GM23248 (cell line): ENCODE data around the gene BCAR1. TPM values are rescaled to one million over a fixed set of nuclear protein-coding genes. Genes with fewer than 3 reads are reported as not detected.

ENCODE experiments used
- DNase-seq: peaks from one replicate; pipeline ENCODE4 v3.0.0-alpha.2; 2015
- H2AFZ ChIP-seq: fragments of 200-600 bp; sonication (generic); 2 replicates; pipeline ENCODE4 v1.6.1; 2016; ENCODE audit warnings: antibody characterized with exemption
- H3F3A ChIP-seq: fragments of 200-600 bp; sonication (generic); 2 replicates; pipeline ENCODE4 v1.6.1; 2016; ENCODE audit warnings: mild to moderate bottlenecking, antibody characterized with exemption, mixed run types; ENCODE audit not compliant: insufficient read depth
- H3K27ac ChIP-seq: fragments of 200-600 bp; sonication (generic); 2 replicates; pipeline ENCODE4 v1.5.1; 2016; ENCODE audit warnings: mild to moderate bottlenecking
- H3K27me3 ChIP-seq: fragments of 200-600 bp; sonication (generic); replicated peaks from 2 replicates; pipeline ENCODE4 v1.6.1; 2016; ENCODE audit warnings: mild to moderate bottlenecking; ENCODE audit not compliant: insufficient read depth
- H3K36me3 ChIP-seq: fragments of 200-600 bp; sonication (generic); 2 replicates; pipeline ENCODE4 v1.6.1; 2016; ENCODE audit warnings: low read depth, mild to moderate bottlenecking
- H3K4me1 ChIP-seq: fragments of 200-600 bp; sonication (generic); 2 replicates; pipeline ENCODE4 v1.6.1; 2016; ENCODE audit warnings: mild to moderate bottlenecking; ENCODE audit not compliant: insufficient read depth
- H3K4me2 ChIP-seq: fragments of 200-600 bp; sonication (generic); one replicate; pipeline ENCODE4 v1.6.1; 2016; ENCODE audit warnings: mild to moderate bottlenecking; ENCODE audit not compliant: unreplicated experiment
- H3K4me3 ChIP-seq: fragments of 200-600 bp; sonication (generic); 2 replicates; pipeline ENCODE4 v1.5.1; 2016; ENCODE audit warnings: mild to moderate bottlenecking
- H3K79me2 ChIP-seq: fragments of 200-600 bp; sonication (generic); 2 replicates; pipeline ENCODE4 v1.6.1; 2016; ENCODE audit warnings: mild to moderate bottlenecking; ENCODE audit not compliant: insufficient read depth
- H3K9ac ChIP-seq: fragments of 200-600 bp; sonication (generic); 2 replicates; pipeline ENCODE4 v1.6.1; 2016; ENCODE audit warnings: mild to moderate bottlenecking
- H3K9me2 ChIP-seq: fragments of 200-600 bp; sonication (generic); 2 replicates; pipeline ENCODE4 v1.6.1; 2016; ENCODE audit warnings: mixed run types, mild to moderate bottlenecking, moderate library complexity; ENCODE audit not compliant: insufficient read depth
- H3K9me3 ChIP-seq: fragments of 200-600 bp; sonication (generic); one replicate; pipeline ENCODE4 v1.6.1; 2017; ENCODE audit warnings: low read depth
- H4K20me1 ChIP-seq: fragments of 200-600 bp; sonication (generic); 2 replicates; pipeline ENCODE4 v1.6.0; 2016; ENCODE audit not compliant: insufficient read depth
- EZH2 ChIP-seq: fragments of 200-600 bp; sonication (generic); IDR thresholded peaks from 2 replicates; pipeline ENCODE4 v1.6.1; 2018; ENCODE audit warnings: antibody characterized with exemption, mild to moderate bottlenecking; ENCODE audit not compliant: insufficient read depth, poor library complexity, severe bottlenecking
- EZH2phosphoT487 ChIP-seq: fragments of 200-600 bp; sonication (generic); IDR thresholded peaks from 2 replicates; pipeline ENCODE4 v1.6.1; 2018; ENCODE audit warnings: antibody characterized with exemption, moderate library complexity, mild to moderate bottlenecking, low read depth; ENCODE audit not compliant: insufficient read depth
- WGBS, 2 experiments: methylation state at CpG; one replicate each; pipeline ENCODE4 v1.1.6; 2015 to 2017; ENCODE audit warnings: low lambda C conversion rate in 2 of 2, low coverage in 1 of 2; ENCODE audit errors: missing lambda C conversion rate in 2 of 2; 5-methylcytosine and 5-hydroxymethylcytosine counted together
- in situ Hi-C: fragments of 300-500 bp; cut with MboI; formaldehyde crosslinking; loops from 2 replicates; pipeline ENCODE4 v1.15.0; 2020
- polyA plus RNA-seq: library from polyadenylated mRNA; unstranded; fragments of >200 nt; fragmentation: Nextera tagmentation; extraction: Ambion mirVana; gene quantifications from 2 replicates; pipeline ENCODE4 v1.2.1, GENCODE V29; 2016
- small RNA-seq: library from RNA; depleted of rRNA; stranded (forward); fragments of <200 nt; gene quantifications from one replicate; pipeline ENCODE3, GENCODE V24; 2014; ENCODE audit warnings: low read depth, low replicate concordance
- total RNA-seq: library from RNA; depleted of rRNA; stranded (reverse); fragments of >200 nt; shearing (Covaris generic); gene quantifications from 2 replicates; pipeline ENCODE4 v1.2.3, GENCODE V29; 2014; rRNA removed

Gene BCAR1
- total and polyA plus RNA-seq, 2 experiments from 2014 or later, result 52.9 to 87.0 TPM

GRCh38 chr16:75188832-75189477 is 62.5 kb downstream of the BCAR1 start:
- in situ Hi-C loops, result no loop called here
- no peak overlapping the region for H3K9ac ChIP-seq
- no peak overlapping the region for H3K27ac ChIP-seq
- H2AFZ ChIP-seq, result no peak overlapping the region
- H4K20me1 ChIP-seq, result no peaks in the 10 kb centered on the region
- TF ChIP-seq EZH2 (no peak), EZH2phosphoT487 (no peak)
- H3K4me1 ChIP-seq, result no peaks in the 10 kb centered on the region
- no peaks in the 10 kb centered on the region for H3K9me3 ChIP-seq
- no peak for DNase-seq
- H3K9me2 ChIP-seq, result no peaks in the 10 kb centered on the region
- no peaks in the 10 kb centered on the region for H3F3A ChIP-seq
- no peak overlapping the region for H3K4me2 ChIP-seq
- H3K36me3 ChIP-seq, result no peaks in the 10 kb centered on the region
- no peaks in the 10 kb centered on the region for H3K27me3 ChIP-seq
- no peaks in the 10 kb centered on the region for H3K79me2 ChIP-seq
- H3K4me3 ChIP-seq, result no peak overlapping the region
- 69 to 72% methylated on average over 14 of the region's 14 CpGs for WGBS, 2 experiments

GRCh38 chr16:75181630-75182029 is 69.8 kb downstream of the BCAR1 start:
- no peak overlapping the region for H3K4me3 ChIP-seq
- H2AFZ ChIP-seq, result no peak overlapping the region
- no peaks in the 10 kb centered on the region for H3K36me3 ChIP-seq
- DNase-seq, result no peak
- H3K27ac ChIP-seq, result no peak overlapping the region
- no peak overlapping the region for H3K9ac ChIP-seq
- no peaks in the 10 kb centered on the region for H3F3A ChIP-seq
- H3K9me3 ChIP-seq, result no peaks in the 10 kb centered on the region
- H3K79me2 ChIP-seq, result no peaks in the 10 kb centered on the region
- H3K4me2 ChIP-seq, result no peak overlapping the region
- no peaks in the 10 kb centered on the region for H3K4me1 ChIP-seq
- WGBS, 2 experiments, result 8 to 10% methylated on average over 3 of the region's 3 CpGs
- no peak for TF ChIP-seq EZH2
- TF ChIP-seq EZH2phosphoT487, result no peak
- no peaks in the 10 kb centered on the region for H3K27me3 ChIP-seq
- H4K20me1 ChIP-seq, result no peaks in the 10 kb centered on the region
- H3K9me2 ChIP-seq, result no peaks in the 10 kb centered on the region
- in situ Hi-C loops, result no loop called here

GRCh38 chr16:75179208-75179607 is 72.2 kb downstream of the BCAR1 start:
- WGBS, 2 experiments, result 82 to 85% methylated on average over 6 of the region's 6 CpGs
- no peak overlapping the region for H3K9ac ChIP-seq
- no peak overlapping the region for H3K4me2 ChIP-seq
- no peaks in the 10 kb centered on the region for H3K79me2 ChIP-seq
- no peak overlapping the region for H3K4me3 ChIP-seq
- H3K9me2 ChIP-seq, result no peaks in the 10 kb centered on the region
- no peaks in the 10 kb centered on the region for H4K20me1 ChIP-seq
- DNase-seq, result no peak
- no peaks in the 10 kb centered on the region for H3K36me3 ChIP-seq
- H3K27ac ChIP-seq, result no peak overlapping the region
- in situ Hi-C loops, result no loop called here
- TF ChIP-seq EZH2phosphoT487 (no peak), EZH2 (no peak)
- no peaks in the 10 kb centered on the region for H3K9me3 ChIP-seq
- no peaks in the 10 kb centered on the region for H3K27me3 ChIP-seq
- no peaks in the 10 kb centered on the region for H3K4me1 ChIP-seq
- no peaks in the 10 kb centered on the region for H3F3A ChIP-seq
- no peak overlapping the region for H2AFZ ChIP-seq

Small RNA genes within 50 kb of the gene (small RNA-seq; reads per million reads assigned to genes)
- gene RNU6-758P, result not detected

Other genes with a start within 250 kb of the BCAR1 start
- 0.38 and 0.65 TPM in 2 replicates for gene LDHD, start 134.8 kb downstream of the BCAR1 start, total RNA-seq
- 0.81 and 1.1 TPM in 2 replicates for gene LDHD, start 134.8 kb downstream of the BCAR1 start, polyA plus RNA-seq
- gene ZFP1, start 103.1 kb downstream of the BCAR1 start, total RNA-seq, result 4.4 and 7.8 TPM in 2 replicates
- 5.2 and 6.8 TPM in 2 replicates for gene ZFP1, start 103.1 kb downstream of the BCAR1 start, polyA plus RNA-seq
- gene CTRB2, start 44.5 kb downstream of the BCAR1 start, total RNA-seq, result not detected in 2 replicates
- gene CTRB2, start 44.5 kb downstream of the BCAR1 start, polyA plus RNA-seq, result not detected in 2 replicates
- not detected in 2 replicates for gene CTRB1, start 32.6 kb downstream of the BCAR1 start, total RNA-seq
- gene CTRB1, start 32.6 kb downstream of the BCAR1 start, polyA plus RNA-seq, result not detected in 2 replicates
- gene CFDP1, start 181.9 kb upstream of the BCAR1 start, total RNA-seq, result 30.4 and 36.9 TPM in 2 replicates
- 45.2 and 46.7 TPM in 2 replicates for gene CFDP1, start 181.9 kb upstream of the BCAR1 start, polyA plus RNA-seq
- 11.9 and 18.6 TPM in 2 replicates for gene TMEM170A, start 213.1 kb upstream of the BCAR1 start, total RNA-seq
- 10.3 and 12.6 TPM in 2 replicates for gene TMEM170A, start 213.1 kb upstream of the BCAR1 start, polyA plus RNA-seq
- gene CHST6, start 243.8 kb upstream of the BCAR1 start, total RNA-seq, result 0.65 and 0.76 TPM in 2 replicates
- 0.10 and 0.20 TPM in 2 replicates for gene CHST6, start 243.8 kb upstream of the BCAR1 start, polyA plus RNA-seq